ENCODE results near the gene SNRPD3. TPM values are rescaled to one million over a fixed set of nuclear protein-coding genes. Genes with fewer than 3 reads are reported as not detected.
"Not testable (repeated sequence)": the region's sequence is repeated elsewhere in the genome, so short reads cannot be mapped to it uniquely, and the experiment has no call there.

Gene SNRPD3
- total RNA-seq, 1 donor from 2014 or later, result 160 TPM

DNA sequence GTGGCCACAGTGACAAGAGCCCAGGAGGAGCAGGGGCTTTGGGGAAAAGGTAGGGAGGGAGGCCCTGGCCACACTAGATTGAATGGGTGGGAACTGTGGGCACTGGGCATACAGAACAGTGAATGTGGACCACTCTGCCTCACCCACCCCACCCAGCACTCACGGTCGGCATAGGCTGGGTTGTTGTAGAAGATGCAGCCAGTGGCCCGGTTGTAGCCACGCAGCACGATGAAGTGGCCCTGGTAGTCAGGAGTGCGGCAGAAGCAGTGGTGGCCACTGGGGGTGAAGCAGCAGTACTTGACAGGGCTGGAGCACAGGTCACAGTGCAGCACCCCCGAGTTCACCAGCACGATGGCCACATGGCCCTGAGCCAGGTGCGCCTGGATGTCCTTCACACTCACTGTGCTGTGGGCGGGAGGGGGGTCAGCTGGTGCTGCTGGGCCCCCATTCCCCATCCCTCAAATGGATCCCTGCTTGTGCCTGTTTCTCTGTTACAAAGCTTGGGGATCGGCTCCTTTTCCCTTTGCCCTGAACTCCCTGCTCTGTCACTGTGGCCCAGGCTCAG is 12.0 kb upstream of the SNRPD3 start:
- H3K4me3 ChIP-seq (ENCODE audit: low read depth, low read length), result no peak overlapping the region
- peaks cover 6% of the 10 kb centered on the region for H3K36me3 ChIP-seq (ENCODE audit: control insufficient read depth, insufficient read depth, low read length)
- no peaks in the 10 kb centered on the region for H3K27me3 ChIP-seq (ENCODE audit: control insufficient read depth, insufficient read depth, low read length)
- TF ChIP-seq, protein P1, sequence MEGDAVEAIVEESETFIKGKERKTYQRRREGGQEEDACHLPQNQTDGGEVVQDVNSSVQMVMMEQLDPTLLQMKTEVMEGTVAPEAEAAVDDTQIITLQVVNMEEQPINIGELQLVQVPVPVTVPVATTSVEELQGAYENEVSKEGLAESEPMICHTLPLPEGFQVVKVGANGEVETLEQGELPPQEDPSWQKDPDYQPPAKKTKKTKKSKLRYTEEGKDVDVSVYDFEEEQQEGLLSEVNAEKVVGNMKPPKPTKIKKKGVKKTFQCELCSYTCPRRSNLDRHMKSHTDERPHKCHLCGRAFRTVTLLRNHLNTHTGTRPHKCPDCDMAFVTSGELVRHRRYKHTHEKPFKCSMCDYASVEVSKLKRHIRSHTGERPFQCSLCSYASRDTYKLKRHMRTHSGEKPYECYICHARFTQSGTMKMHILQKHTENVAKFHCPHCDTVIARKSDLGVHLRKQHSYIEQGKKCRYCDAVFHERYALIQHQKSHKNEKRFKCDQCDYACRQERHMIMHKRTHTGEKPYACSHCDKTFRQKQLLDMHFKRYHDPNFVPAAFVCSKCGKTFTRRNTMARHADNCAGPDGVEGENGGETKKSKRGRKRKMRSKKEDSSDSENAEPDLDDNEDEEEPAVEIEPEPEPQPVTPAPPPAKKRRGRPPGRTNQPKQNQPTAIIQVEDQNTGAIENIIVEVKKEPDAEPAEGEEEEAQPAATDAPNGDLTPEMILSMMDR (IDR thresholded peaks at IDR 0.05; ENCODE audit: insufficient read depth, low read length, poor library complexity, severe bottlenecking), result no peak
- no peak for DNase-seq (ENCODE audit: low read depth)

GRCh38 chr22:24548812-24549211 is 7.0 kb upstream of the SNRPD3 start:
- no peak for DNase-seq (ENCODE audit: low read depth)
- Histone ChIP-seq H3K4me3 (ENCODE audit: low read depth, low read length) (no peak overlapping the region), H3K36me3 (ENCODE audit: control insufficient read depth, insufficient read depth, low read length) (peaks cover 2% of the 10 kb centered on the region), H3K27me3 (ENCODE audit: control insufficient read depth, insufficient read depth, low read length) (no peaks in the 10 kb centered on the region)
- TF ChIP-seq, protein P1 (IDR thresholded peaks at IDR 0.05; ENCODE audit: insufficient read depth, low read length, poor library complexity, severe bottlenecking), result no peak

- Histone ChIP-seq H3K4me3 (ENCODE audit: low read depth, low read length) (no peak overlapping the region), H3K36me3 (ENCODE audit: control insufficient read depth, insufficient read depth, low read length) (peaks cover 2% of the 10 kb centered on the region), H3K27me3 (ENCODE audit: control insufficient read depth, insufficient read depth, low read length) (no peaks in the 10 kb centered on the region)
- no peak for DNase-seq (ENCODE audit: low read depth)
- TF ChIP-seq, protein P1 (IDR thresholded peaks at IDR 0.05; ENCODE audit: insufficient read depth, low read length, poor library complexity, severe bottlenecking), result no peak
Measured at GRCh38 chr22:24550028-24550901, 5.5 kb upstream of the SNRPD3 start.

DNA sequence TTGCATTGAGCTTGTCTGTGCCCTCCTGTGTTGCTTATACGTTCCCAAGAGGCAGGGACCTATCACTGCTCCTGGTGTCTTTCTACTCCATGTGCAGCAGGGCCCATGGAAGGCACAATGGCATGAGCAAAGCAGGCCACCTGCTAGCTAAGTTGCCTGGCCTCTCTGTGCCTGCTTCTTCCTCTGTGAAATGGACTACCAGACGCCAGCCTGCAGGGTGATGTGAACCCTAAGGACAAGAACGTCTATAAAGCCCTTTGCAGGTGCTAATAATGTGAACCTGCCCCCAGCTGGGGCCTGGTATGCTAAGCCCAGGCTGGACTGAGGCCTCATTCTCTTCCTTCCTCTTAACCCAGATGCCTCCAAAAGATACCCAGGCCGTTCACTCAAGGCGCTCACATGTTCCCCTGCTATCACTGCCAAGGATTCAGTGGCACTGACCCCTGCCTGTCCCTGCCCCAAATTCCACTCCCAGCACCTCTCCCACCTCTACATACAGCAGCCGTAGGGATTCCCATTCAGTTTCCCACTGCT is 4.8 kb upstream of the SNRPD3 start:
- TF ChIP-seq, protein P1 (IDR thresholded peaks at IDR 0.05; ENCODE audit: insufficient read depth, low read length, poor library complexity, severe bottlenecking), result no peak
- no peak overlapping the region for H3K4me3 ChIP-seq (ENCODE audit: low read depth, low read length)
- peaks cover 2% of the 10 kb centered on the region for H3K36me3 ChIP-seq (ENCODE audit: control insufficient read depth, insufficient read depth, low read length)
- DNase-seq (ENCODE audit: low read depth), result no peak
- no peaks in the 10 kb centered on the region for H3K27me3 ChIP-seq (ENCODE audit: control insufficient read depth, insufficient read depth, low read length)

GRCh38 chr22:24552503-24553286 is 3.1 kb upstream of the SNRPD3 start:
- not testable (repeated sequence) for H3K36me3 ChIP-seq (ENCODE audit: control insufficient read depth, insufficient read depth, low read length); H3K27me3 ChIP-seq (ENCODE audit: control insufficient read depth, insufficient read depth, low read length); DNase-seq (ENCODE audit: low read depth); H3K4me3 ChIP-seq (ENCODE audit: low read depth, low read length)

All from kidney epithelial cell (primary cell).